ENCODE measurements around the gene CELF4. TPM values are rescaled to one million over a fixed set of nuclear protein-coding genes. Genes with fewer than 3 reads are reported as not detected.

The CELF4 gene
- total and polyA plus RNA-seq, 2 experiments from 2014 or later = 0.24 TPM; not detected in 1

GRCh38 chr18:37297106-37297505 is 268.5 kb downstream of the CELF4 start:
- Histone ChIP-seq H3K9me2 (ENCODE audit: insufficient read depth) (no peaks in the 10 kb centered on the region), H3K4me2 (ENCODE audit: unreplicated experiment) (no peak overlapping the region), H3K4me1 (ENCODE audit: insufficient read depth) (peaks cover 6% of the 10 kb centered on the region), H3K79me2 (ENCODE audit: insufficient read depth) (no peaks in the 10 kb centered on the region), H3K36me3 (ENCODE audit: low read depth) (no peaks in the 10 kb centered on the region), H3K9me3 (ENCODE audit: low read depth) (no peaks in the 10 kb centered on the region), H3K27me3 (replicated peaks; ENCODE audit: insufficient read depth) (peaks cover 12% of the 10 kb centered on the region), H3K27ac (no peak overlapping the region), H4K20me1 (ENCODE audit: insufficient read depth) (no peaks in the 10 kb centered on the region), H3K9ac (no peak overlapping the region), H3F3A (ENCODE audit: insufficient read depth) (no peaks in the 10 kb centered on the region), H3K4me3 (no peak overlapping the region), H2AFZ (no peak overlapping the region)
- no peak for TF ChIP-seq EZH2phosphoT487 (IDR thresholded peaks at IDR 0.05; ENCODE audit: insufficient read depth, low read depth)
- TF ChIP-seq EZH2 (IDR thresholded peaks at IDR 0.05; ENCODE audit: insufficient read depth, poor library complexity, severe bottlenecking) = no peak
- in situ Hi-C loops (cut with MboI) = no loop called here
- WGBS, 2 experiments (ENCODE audit: low coverage in 1 of 2, low lambda C conversion rate in 2 of 2, missing lambda C conversion rate in 2 of 2) = 69% methylated on average over 6 of the region's 6 CpGs
- DNase-seq = no peak

- no peaks in the 10 kb centered on the region for H3K79me2 ChIP-seq (ENCODE audit: insufficient read depth)
- in situ Hi-C loops (cut with MboI) = no loop called here
- H3K27me3 ChIP-seq (replicated peaks; ENCODE audit: insufficient read depth) = peaks cover 12% of the 10 kb centered on the region; the same call in 1 of the 2 replicates
- H3K36me3 ChIP-seq (ENCODE audit: low read depth) = no peaks in the 10 kb centered on the region
- 1 to 2% methylated on average over 4 of the region's 4 CpGs for WGBS, 2 experiments (ENCODE audit: low coverage in 1 of 2, low lambda C conversion rate in 2 of 2, missing lambda C conversion rate in 2 of 2)
- no peak overlapping the region for H3K4me2 ChIP-seq (ENCODE audit: unreplicated experiment)
- no peaks in the 10 kb centered on the region for H3F3A ChIP-seq (ENCODE audit: insufficient read depth)
- peaks cover 6% of the 10 kb centered on the region for H3K4me1 ChIP-seq (ENCODE audit: insufficient read depth)
- DNase-seq = peak; percentile 37
- no peak overlapping the region for H3K9ac ChIP-seq
- no peak overlapping the region for H3K27ac ChIP-seq
- TF ChIP-seq EZH2phosphoT487 (IDR thresholded peaks at IDR 0.05; ENCODE audit: insufficient read depth, low read depth) (no peak), EZH2 (IDR thresholded peaks at IDR 0.05; ENCODE audit: insufficient read depth, poor library complexity, severe bottlenecking) (no peak)
- H2AFZ ChIP-seq = no peak overlapping the region
- no peaks in the 10 kb centered on the region for H3K9me3 ChIP-seq (ENCODE audit: low read depth)
- no peaks in the 10 kb centered on the region for H3K9me2 ChIP-seq (ENCODE audit: insufficient read depth)
- no peak overlapping the region for H3K4me3 ChIP-seq
- H4K20me1 ChIP-seq (ENCODE audit: insufficient read depth) = no peaks in the 10 kb centered on the region
Observed at GRCh38 chr18:37294951-37295350, 270.6 kb downstream of the CELF4 start.

DNA sequence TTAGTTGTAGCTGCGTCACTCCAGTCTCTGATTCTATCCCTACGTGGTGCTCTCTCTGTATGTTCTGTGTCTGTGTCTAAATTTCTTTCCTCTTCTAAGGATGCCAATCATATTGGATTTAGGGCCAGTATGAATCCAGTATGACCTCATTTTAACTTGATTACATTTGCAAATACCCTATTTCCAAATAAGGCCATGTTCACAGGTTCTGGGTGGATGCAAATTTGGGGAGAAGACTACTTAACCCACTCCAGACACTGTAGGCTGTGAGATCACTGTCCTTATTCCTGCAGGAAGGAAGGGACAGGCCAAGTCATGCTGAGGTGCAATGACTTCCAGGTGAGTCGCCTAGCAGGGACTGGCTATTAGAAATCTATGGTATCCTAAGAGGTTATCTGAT is 272.2 kb downstream of the CELF4 start:
- Histone ChIP-seq H3K4me2 (ENCODE audit: unreplicated experiment) (no peak overlapping the region), H3K9me3 (ENCODE audit: low read depth) (no peaks in the 10 kb centered on the region), H3K9ac (no peak overlapping the region), H3K79me2 (ENCODE audit: insufficient read depth) (no peaks in the 10 kb centered on the region), H3K27me3 (replicated peaks; ENCODE audit: insufficient read depth) (peaks cover 19% of the 10 kb centered on the region), H3K9me2 (ENCODE audit: insufficient read depth) (no peaks in the 10 kb centered on the region), H2AFZ (no peak overlapping the region), H3K27ac (no peak overlapping the region), H3K36me3 (ENCODE audit: low read depth) (no peaks in the 10 kb centered on the region), H3K4me1 (ENCODE audit: insufficient read depth) (no peaks in the 10 kb centered on the region), H3K4me3 (no peak overlapping the region), H4K20me1 (ENCODE audit: insufficient read depth) (no peaks in the 10 kb centered on the region), H3F3A (ENCODE audit: insufficient read depth) (no peaks in the 10 kb centered on the region)
- WGBS, 2 experiments (ENCODE audit: low coverage in 1 of 2, low lambda C conversion rate in 2 of 2, missing lambda C conversion rate in 2 of 2) = 37 to 41% methylated on average over 3 of the region's 3 CpGs
- in situ Hi-C loops (cut with MboI) = no loop called here
- TF ChIP-seq EZH2 (IDR thresholded peaks at IDR 0.05; ENCODE audit: insufficient read depth, poor library complexity, severe bottlenecking) = no peak
- TF ChIP-seq EZH2phosphoT487 (IDR thresholded peaks at IDR 0.05; ENCODE audit: insufficient read depth, low read depth) = no peak
- no peak for DNase-seq

- no peaks in the 10 kb centered on the region for H4K20me1 ChIP-seq (ENCODE audit: insufficient read depth)
- H3K4me1 ChIP-seq (ENCODE audit: insufficient read depth) = no peaks in the 10 kb centered on the region
- no peak for TF ChIP-seq EZH2phosphoT487 (IDR thresholded peaks at IDR 0.05; ENCODE audit: insufficient read depth, low read depth)
- no peak for TF ChIP-seq EZH2 (IDR thresholded peaks at IDR 0.05; ENCODE audit: insufficient read depth, poor library complexity, severe bottlenecking)
- no peak overlapping the region for H3K9ac ChIP-seq
- H3K36me3 ChIP-seq (ENCODE audit: low read depth) = no peaks in the 10 kb centered on the region
- DNase-seq = no peak
- H3K9me3 ChIP-seq (ENCODE audit: low read depth) = no peaks in the 10 kb centered on the region
- H3K79me2 ChIP-seq (ENCODE audit: insufficient read depth) = no peaks in the 10 kb centered on the region
- H3K9me2 ChIP-seq (ENCODE audit: insufficient read depth) = no peaks in the 10 kb centered on the region
- no peak overlapping the region for H3K27ac ChIP-seq
- in situ Hi-C loops (cut with MboI) = no loop called here
- H3K4me3 ChIP-seq = no peak overlapping the region
- no peak overlapping the region for H3K4me2 ChIP-seq (ENCODE audit: unreplicated experiment)
- H3F3A ChIP-seq (ENCODE audit: insufficient read depth) = no peaks in the 10 kb centered on the region
- H3K27me3 ChIP-seq (replicated peaks; ENCODE audit: insufficient read depth) = peaks cover 17% of the 10 kb centered on the region
- whole genome bisulfite sequencing, 2 experiments (ENCODE audit: low coverage in 1 of 2, low lambda C conversion rate in 2 of 2, missing lambda C conversion rate in 2 of 2) = 65 to 76% methylated on average over 4 to 6 of the region's 6 CpGs
- H2AFZ ChIP-seq = no peak overlapping the region
Observed at GRCh38 chr18:37289423-37289822, 276.2 kb downstream of the CELF4 start.

DNA sequence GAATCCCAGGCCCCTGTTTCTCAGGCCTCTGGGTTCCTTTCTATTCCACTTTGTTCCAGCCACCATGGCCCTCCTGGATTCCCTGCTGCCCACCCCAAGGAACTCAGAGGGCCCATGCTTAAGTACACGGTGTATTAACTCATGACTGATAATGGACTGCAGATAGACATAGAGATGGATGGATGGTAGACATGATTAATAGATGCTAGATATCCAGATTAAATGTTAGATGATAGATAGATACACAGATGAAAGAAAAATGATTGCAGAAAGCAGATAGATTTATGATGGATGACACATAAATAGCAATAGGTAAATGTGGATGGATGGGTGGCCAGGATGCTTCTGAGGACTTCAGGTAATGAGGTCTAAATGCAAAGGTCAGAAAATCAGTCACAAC is 278.0 kb downstream of the CELF4 start:
- H4K20me1 ChIP-seq (ENCODE audit: insufficient read depth) = no peaks in the 10 kb centered on the region
- H3K4me2 ChIP-seq (ENCODE audit: unreplicated experiment) = no peak overlapping the region
- H2AFZ ChIP-seq = no peak overlapping the region
- no peak for DNase-seq
- H3K4me3 ChIP-seq = no peak overlapping the region
- H3F3A ChIP-seq (ENCODE audit: insufficient read depth) = no peaks in the 10 kb centered on the region
- no peak overlapping the region for H3K27ac ChIP-seq
- 0 to 6% methylated on average over 1 of the region's 1 CpG for WGBS, 2 experiments (ENCODE audit: low coverage in 1 of 2, low lambda C conversion rate in 2 of 2, missing lambda C conversion rate in 2 of 2)
- in situ Hi-C loops (cut with MboI) = no loop called here
- no peaks in the 10 kb centered on the region for H3K9me2 ChIP-seq (ENCODE audit: insufficient read depth)
- H3K4me1 ChIP-seq (ENCODE audit: insufficient read depth) = no peaks in the 10 kb centered on the region
- no peaks in the 10 kb centered on the region for H3K79me2 ChIP-seq (ENCODE audit: insufficient read depth)
- H3K36me3 ChIP-seq (ENCODE audit: low read depth) = no peaks in the 10 kb centered on the region
- H3K27me3 ChIP-seq (replicated peaks; ENCODE audit: insufficient read depth) = peaks cover 9% of the 10 kb centered on the region
- H3K9me3 ChIP-seq (ENCODE audit: low read depth) = no peaks in the 10 kb centered on the region
- H3K9ac ChIP-seq = no peak overlapping the region
- no peak for TF ChIP-seq EZH2phosphoT487 (IDR thresholded peaks at IDR 0.05; ENCODE audit: insufficient read depth, low read depth)
- no peak for TF ChIP-seq EZH2 (IDR thresholded peaks at IDR 0.05; ENCODE audit: insufficient read depth, poor library complexity, severe bottlenecking)

Data from GM23248 (cell line).